HCT116 (cell line): Measurements from ENCODE around the gene SOX9. TPM values are rescaled to one million over a fixed set of nuclear protein-coding genes. Genes with fewer than 3 reads are reported as not detected.
A peak's percentile ranks its signal among the peaks of the same experiment; 100 is the strongest.

ENCODE experiments used
- ATAC-seq: fragments of 200-7000 bp; cut with Tn5 transposase; 2 replicates; pipeline ENCODE4 v1.9.1; 2020; ENCODE audit warnings: mild to moderate bottlenecking, moderate library complexity
- BruUV-seq: library from RNA; stranded (reverse); fragments of 400-500 nt; replicated peaks from 2 replicates; lab custom pipeline; 2021; lab: Mats Ljungman, UMichigan
- CTCF ChIA-PET: fragments of 300-600 bp; sonication (Branson Sonifier 250); formaldehyde crosslinking; loops from one replicate; lab custom pipeline; 2021; ENCODE audit warnings: antibody characterized with exemption; lab: Charles Lee
- POLR2A ChIA-PET: fragments of 300-600, 350-600 bp; sonication (Branson Sonifier 250); formaldehyde crosslinking; loops from one replicate; lab custom pipeline; 2021; ENCODE audit warnings: antibody characterized with exemption; lab: Charles Lee
- RAD21 ChIA-PET, 2 experiments: fragments of 300-600 bp; sonication (Branson Sonifier 250); formaldehyde crosslinking; loops; one replicate each; lab custom pipeline; 2023; ENCODE audit warnings: low total read pairs in 2 of 2; ENCODE audit not compliant: uncharacterized antibody in 2 of 2, unreplicated experiment in 2 of 2, low non-redundant PET in 1 of 2; lab: Charles Lee
- DNase-seq: peaks from one replicate; pipeline ENCODE4 v3.0.0-alpha.2; 2010; ENCODE audit warnings: low read depth, low spot score
- H2AFZ ChIP-seq: fragments of 200-600 bp; shearing (Covaris generic), sonication (generic); 2 replicates; pipeline ENCODE4 v1.6.1; 2017; ENCODE audit warnings: low read depth, mixed run types, mixed read lengths, antibody characterized with exemption, low read length; ENCODE audit not compliant: poor library complexity, severe bottlenecking
- H3K27ac ChIP-seq: 2 replicates; pipeline ENCODE4 v1.5.1; 2012; ENCODE audit warnings: low read depth, low read length
- H3K27me3 ChIP-seq: fragments of 200-600 bp; sonication (generic); 2 replicates; pipeline ENCODE4 v1.6.1; 2016; ENCODE audit warnings: mixed run types, low read length, mixed read lengths; ENCODE audit not compliant: insufficient read depth
- H3K36me3 ChIP-seq, 2 experiments: fragments of 200-500 bp in 1 of 2; fragments of 200-600 bp in 1 of 2; sonication (Bioruptor generic) in 1 of 2; sonication (generic) in 1 of 2; 2 replicates each; pipeline versions ENCODE4 v1.5.1 to v1.6.1; 2014 to 2016; ENCODE audit warnings: low read length in 2 of 2, inconsistent platforms in 1 of 2, mixed read lengths in 1 of 2, mixed run types in 1 of 2; ENCODE audit not compliant: insufficient read depth in 2 of 2, control insufficient read depth in 1 of 2
- H3K4me1 ChIP-seq, 2 experiments: fragments of 200-600 bp in 1 of 2; sonication (generic) in 1 of 2; 2 replicates each; pipeline versions ENCODE4 v1.5.1 to v1.6.1; 2012 to 2017; ENCODE audit warnings: low read length in 2 of 2, inconsistent platforms in 1 of 2, mild to moderate bottlenecking in 1 of 2, mixed read lengths in 1 of 2, mixed run types in 1 of 2, moderate library complexity in 1 of 2; ENCODE audit not compliant: insufficient read depth in 2 of 2, control insufficient read depth in 1 of 2
- H3K4me2 ChIP-seq: fragments of 200-600 bp; sonication (generic); 2 replicates; pipeline ENCODE4 v1.6.1; 2017; ENCODE audit warnings: mixed run types, low read length, mixed read lengths
- H3K4me3 ChIP-seq, 2 experiments: fragments of 200-600 bp in 1 of 2; sonication (generic) in 1 of 2; replicated peaks in 1 of 2; 2 replicates each; pipeline ENCODE4 v1.5.1; 2011 to 2016; ENCODE audit warnings: low read length in 2 of 2, control low read depth in 1 of 2, low read depth in 1 of 2, mild to moderate bottlenecking in 1 of 2, mixed read lengths in 1 of 2, mixed run types in 1 of 2
- H3K79me2 ChIP-seq: fragments of 200-600 bp; sonication (generic); 2 replicates; pipeline ENCODE4 v1.6.1; 2017; ENCODE audit warnings: mild to moderate bottlenecking, mixed run types, low read length, moderate library complexity, mixed read lengths; ENCODE audit not compliant: insufficient read depth
- H3K9ac ChIP-seq: fragments of 200-600 bp; sonication (generic); 2 replicates; pipeline ENCODE4 v1.6.1; 2016; ENCODE audit warnings: low read length, mixed read lengths
- H3K9me2 ChIP-seq: fragments of 200-600 bp; sonication (generic), shearing (Covaris generic); 2 replicates; pipeline ENCODE4 v1.6.1; 2017; ENCODE audit warnings: mixed run types, mild to moderate bottlenecking, moderate library complexity; ENCODE audit not compliant: insufficient read depth
- H3K9me3 ChIP-seq, 2 experiments: fragments of 200-500 bp in 1 of 2; fragments of 200-600 bp in 1 of 2; sonication (Bioruptor generic) in 1 of 2; sonication (generic) in 1 of 2; 2 replicates each; pipeline ENCODE4 v1.6.1; 2014 to 2017; ENCODE audit warnings: low read length in 2 of 2, mixed read lengths in 2 of 2, inconsistent platforms in 1 of 2, low read depth in 1 of 2, mild to moderate bottlenecking in 1 of 2, mixed run types in 1 of 2, moderate library complexity in 1 of 2; ENCODE audit not compliant: control insufficient read depth in 1 of 2, insufficient read depth in 1 of 2
- H4K20me1 ChIP-seq: fragments of 200-600 bp; sonication (generic), shearing (Covaris generic); 2 replicates; pipeline ENCODE4 v1.6.1; 2017; ENCODE audit warnings: mixed run types, mild to moderate bottlenecking, moderate library complexity; ENCODE audit not compliant: insufficient read depth
- CEBPB ChIP-seq: IDR thresholded peaks from 2 replicates; pipeline ENCODE4 v1.6.1; 2012; ENCODE audit warnings: low read depth
- EGR1 ChIP-seq: IDR thresholded peaks from 2 replicates; pipeline ENCODE4 v1.6.1; 2012; ENCODE audit warnings: low read depth
- ELF1 ChIP-seq: IDR thresholded peaks from 2 replicates; pipeline ENCODE4 v1.6.1; 2012; ENCODE audit warnings: low read depth, borderline replicate concordance
- EZH2 ChIP-seq: fragments of 200-600 bp; sonication (generic); IDR thresholded peaks from 2 replicates; pipeline ENCODE4 v1.6.1; 2017; ENCODE audit warnings: antibody characterized with exemption, mixed run types
- EZH2phosphoT487 ChIP-seq: fragments of 200-600 bp; IDR thresholded peaks from 2 replicates; pipeline ENCODE4 v1.6.1; 2018; ENCODE audit warnings: antibody characterized with exemption, borderline replicate concordance
- FOSL1 ChIP-seq: IDR thresholded peaks from 2 replicates; pipeline ENCODE4 v1.6.1; 2012; ENCODE audit warnings: low read depth
- JUND ChIP-seq: IDR thresholded peaks from 2 replicates; pipeline ENCODE4 v1.6.1; 2012
- MAX ChIP-seq: IDR thresholded peaks from 2 replicates; pipeline ENCODE4 v1.6.1; 2012
- POLR2AphosphoS5 ChIP-seq: IDR thresholded peaks from 2 replicates; pipeline ENCODE4 v1.6.1; 2011; ENCODE audit warnings: mild to moderate bottlenecking, low read depth, low read length, moderate library complexity
- TCF7L2 ChIP-seq: IDR thresholded peaks from 2 replicates; pipeline ENCODE4 v1.7.0; 2011; ENCODE audit warnings: borderline replicate concordance, inconsistent platforms; ENCODE audit not compliant: insufficient read depth, insufficient read length; ENCODE audit errors: extremely low read depth
- intact Hi-C: fragments of 100-400 bp; cut with micrococcal nuclease; formaldehyde crosslinking; loops from 2 replicates; pipeline ENCODE4 v1.10.0; 2022
- total RNA-seq: library from RNA; stranded (reverse); gene quantifications from one replicate; pipeline ENCODE4 v1.2.1, GENCODE V29; 2021; ENCODE audit not compliant: unreplicated experiment
- TF ChIP-seq, protein P1 (sequence below): IDR thresholded peaks from 2 replicates; pipeline ENCODE4 v1.6.1; 2012; ENCODE audit warnings: low read depth

SOX9 gene
- total RNA-seq, 1 experiment from 2014 or later = 69.2 TPM

DNA sequence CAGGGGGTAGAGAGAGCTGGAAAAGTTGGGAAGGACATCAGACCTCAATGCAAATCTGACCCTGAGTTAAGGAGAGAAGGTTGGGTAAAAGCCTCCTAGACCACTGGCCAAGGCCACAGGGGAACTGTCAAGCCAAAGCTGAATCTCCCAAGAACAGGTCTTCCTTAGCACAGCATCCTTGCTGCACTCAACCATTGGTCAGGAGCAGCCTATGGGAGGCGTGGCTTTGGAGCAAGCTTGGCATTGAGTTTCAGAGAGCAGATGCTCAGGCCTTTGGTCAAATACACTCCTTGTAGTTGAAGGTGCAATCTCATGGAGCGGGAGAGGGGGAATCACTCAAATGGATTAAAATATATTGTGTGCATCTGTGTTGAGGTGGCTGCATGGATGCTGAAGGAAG is 21.8 kb downstream of the SOX9 start:
- no peak overlapping the region for H2AFZ ChIP-seq
- no peaks in the 10 kb centered on the region for H4K20me1 ChIP-seq
- H3K4me2 ChIP-seq = no peak overlapping the region
- no peak overlapping the region for H3K4me3 ChIP-seq
- H3K4me1 ChIP-seq = no peaks in the 10 kb centered on the region; a peak in 1 of 4 replicates
- TF ChIP-seq MAX = no peak
- TF ChIP-seq CEBPB = no peak
- no peak for TF ChIP-seq JUND
- no peak for TF ChIP-seq TCF7L2
- TF ChIP-seq FOSL1 = no peak
- TF ChIP-seq POLR2AphosphoS5 = no peak
- TF ChIP-seq EZH2 = no peak
- TF ChIP-seq EZH2phosphoT487 = no peak
- TF ChIP-seq, protein P1, sequence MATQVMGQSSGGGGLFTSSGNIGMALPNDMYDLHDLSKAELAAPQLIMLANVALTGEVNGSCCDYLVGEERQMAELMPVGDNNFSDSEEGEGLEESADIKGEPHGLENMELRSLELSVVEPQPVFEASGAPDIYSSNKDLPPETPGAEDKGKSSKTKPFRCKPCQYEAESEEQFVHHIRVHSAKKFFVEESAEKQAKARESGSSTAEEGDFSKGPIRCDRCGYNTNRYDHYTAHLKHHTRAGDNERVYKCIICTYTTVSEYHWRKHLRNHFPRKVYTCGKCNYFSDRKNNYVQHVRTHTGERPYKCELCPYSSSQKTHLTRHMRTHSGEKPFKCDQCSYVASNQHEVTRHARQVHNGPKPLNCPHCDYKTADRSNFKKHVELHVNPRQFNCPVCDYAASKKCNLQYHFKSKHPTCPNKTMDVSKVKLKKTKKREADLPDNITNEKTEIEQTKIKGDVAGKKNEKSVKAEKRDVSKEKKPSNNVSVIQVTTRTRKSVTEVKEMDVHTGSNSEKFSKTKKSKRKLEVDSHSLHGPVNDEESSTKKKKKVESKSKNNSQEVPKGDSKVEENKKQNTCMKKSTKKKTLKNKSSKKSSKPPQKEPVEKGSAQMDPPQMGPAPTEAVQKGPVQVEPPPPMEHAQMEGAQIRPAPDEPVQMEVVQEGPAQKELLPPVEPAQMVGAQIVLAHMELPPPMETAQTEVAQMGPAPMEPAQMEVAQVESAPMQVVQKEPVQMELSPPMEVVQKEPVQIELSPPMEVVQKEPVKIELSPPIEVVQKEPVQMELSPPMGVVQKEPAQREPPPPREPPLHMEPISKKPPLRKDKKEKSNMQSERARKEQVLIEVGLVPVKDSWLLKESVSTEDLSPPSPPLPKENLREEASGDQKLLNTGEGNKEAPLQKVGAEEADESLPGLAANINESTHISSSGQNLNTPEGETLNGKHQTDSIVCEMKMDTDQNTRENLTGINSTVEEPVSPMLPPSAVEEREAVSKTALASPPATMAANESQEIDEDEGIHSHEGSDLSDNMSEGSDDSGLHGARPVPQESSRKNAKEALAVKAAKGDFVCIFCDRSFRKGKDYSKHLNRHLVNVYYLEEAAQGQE = no peak
- TF ChIP-seq EGR1 = no peak
- no peak for TF ChIP-seq ELF1
- ChIA-PET POLR2A (no interaction called here), RAD21 (no interaction called here), CTCF (no interaction called here)
- no peaks in the 10 kb centered on the region for H3K9me3 ChIP-seq
- ATAC-seq (peak; percentile 40; the same call in 1 of the 2 replicates), DNase-seq (no peak)
- H3K9ac ChIP-seq = no peak overlapping the region
- no peak overlapping the region for H3K27ac ChIP-seq
- H3K36me3 ChIP-seq = no peaks in the 10 kb centered on the region
- no peaks in the 10 kb centered on the region for H3K9me2 ChIP-seq
- intact Hi-C loops = no loop called here
- H3K27me3 ChIP-seq = peaks cover 4% of the 10 kb centered on the region; the same call in 1 of the 2 replicates
- BruUV-seq = no TSS peak
- H3K79me2 ChIP-seq = no peaks in the 10 kb centered on the region
